GM19023 (cell line): ENCODE results near the gene LIMS1.
"Not testable (repeated sequence)": the region's sequence is repeated elsewhere in the genome, so short reads cannot be mapped to it uniquely, and the experiment has no call there.

Source experiments
- ATAC-seq: cut with Tn5 transposase; IDR thresholded peaks from one replicate; pipeline ENCODE4 v1.9.1; 2021; ENCODE audit warnings: mild to moderate bottlenecking, moderate library complexity; ENCODE audit not compliant: unreplicated experiment

LIMS1 gene

GRCh38 chr2:108632332-108633160 is 98.3 kb downstream of the LIMS1 start:
- ATAC-seq: no peak

DNA sequence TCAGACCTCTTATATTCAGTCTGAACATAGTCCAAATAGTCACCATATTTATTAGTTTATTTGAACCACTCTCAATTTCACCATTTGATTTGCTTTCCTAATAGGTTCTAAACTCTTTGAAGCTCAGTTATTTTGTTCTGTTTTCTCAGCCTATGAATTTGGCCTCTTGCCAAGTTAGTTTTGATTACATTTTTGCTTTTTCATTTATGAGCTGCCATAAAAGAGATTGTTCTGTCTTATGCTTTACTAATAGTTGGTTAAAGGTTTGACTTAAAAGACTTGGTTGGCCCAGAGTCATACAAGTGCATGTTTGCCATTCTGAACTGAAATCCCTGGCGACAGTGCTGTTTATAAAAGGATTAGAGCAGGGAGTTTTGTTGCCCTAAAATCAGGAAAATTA is 99.1 kb downstream of the LIMS1 start:
- no peak for ATAC-seq

GRCh38 chr2:108634011-108634410 is 99.7 kb downstream of the LIMS1 start:
- ATAC-seq: no peak

GRCh38 chr2:108634576-108635160 is 100.4 kb downstream of the LIMS1 start:
- ATAC-seq: no peak

DNA sequence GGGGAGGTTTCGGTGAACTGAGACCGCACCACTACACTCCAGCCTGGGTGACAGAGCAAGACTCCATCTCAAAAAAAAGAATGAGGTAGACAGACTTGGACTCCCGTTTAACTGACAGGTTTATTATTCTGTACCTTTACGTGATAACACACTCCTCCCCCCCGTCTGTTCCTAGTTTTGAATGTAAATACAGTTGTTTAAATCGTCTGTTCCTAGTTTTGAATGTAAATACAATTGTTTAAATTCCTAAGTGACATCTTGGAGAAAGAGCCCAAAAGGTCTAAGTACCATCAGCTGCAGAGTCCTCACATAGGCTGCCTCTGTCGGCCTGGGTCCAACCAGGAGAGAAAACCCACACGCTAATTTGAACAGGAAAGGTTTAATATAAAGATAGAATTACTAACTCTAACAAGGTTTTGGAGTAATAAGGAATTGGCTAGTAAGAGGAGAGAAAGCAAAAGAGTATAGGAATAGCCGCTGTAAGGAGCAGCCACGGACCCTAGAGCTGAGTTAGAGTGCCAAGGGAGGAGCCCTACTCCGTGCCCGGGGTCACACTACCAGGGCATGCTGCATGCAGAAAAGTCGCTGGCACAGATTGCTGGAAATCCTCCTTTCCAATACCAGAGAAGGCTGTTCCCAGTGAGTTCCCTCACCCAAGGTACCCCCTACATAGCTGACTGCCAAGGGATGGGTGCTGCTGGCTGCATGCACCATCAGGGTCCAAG is 101.5 kb downstream of the LIMS1 start:
- ATAC-seq: peak; percentile 19

DNA sequence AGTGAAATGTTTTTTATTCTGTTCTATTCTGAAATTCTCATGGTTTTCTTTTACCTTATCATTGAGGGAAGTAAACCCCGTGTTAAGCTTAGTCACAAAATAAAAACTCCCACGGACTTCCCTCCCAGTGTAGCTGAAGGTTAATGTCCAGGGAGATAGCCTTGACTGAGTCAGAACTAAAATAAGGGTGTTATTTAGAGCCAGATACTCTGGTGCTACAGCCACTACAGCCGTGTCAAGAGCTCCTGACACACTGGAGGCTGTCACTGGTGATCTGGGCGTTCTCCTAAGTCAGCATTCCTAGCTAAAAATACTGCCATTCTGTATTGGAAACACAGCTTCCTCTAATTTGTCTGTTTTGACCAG is 103.0 kb downstream of the LIMS1 start:
- ATAC-seq: no peak

DNA sequence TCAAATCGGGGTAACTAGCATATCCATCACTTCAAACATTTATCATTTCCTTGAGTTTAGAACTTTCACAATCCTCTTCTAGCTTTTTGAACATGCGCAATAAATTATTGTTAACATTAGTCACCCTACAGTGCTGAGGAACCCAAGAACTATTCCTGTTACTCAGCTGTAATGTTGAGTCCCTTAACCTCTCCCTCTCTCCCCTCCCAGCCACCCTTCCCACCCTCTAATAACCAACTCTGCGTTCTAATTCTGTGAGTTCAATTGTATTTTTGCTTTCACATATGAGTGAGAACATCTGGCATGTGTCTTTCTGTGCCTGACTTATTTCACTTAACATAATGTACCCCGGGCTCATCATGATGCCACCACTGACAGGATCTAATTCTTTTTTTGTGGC is 106.5 kb downstream of the LIMS1 start:
- no peak for ATAC-seq

GRCh38 chr2:108641756-108642155 is 107.5 kb downstream of the LIMS1 start:
- no peak for ATAC-seq

DNA sequence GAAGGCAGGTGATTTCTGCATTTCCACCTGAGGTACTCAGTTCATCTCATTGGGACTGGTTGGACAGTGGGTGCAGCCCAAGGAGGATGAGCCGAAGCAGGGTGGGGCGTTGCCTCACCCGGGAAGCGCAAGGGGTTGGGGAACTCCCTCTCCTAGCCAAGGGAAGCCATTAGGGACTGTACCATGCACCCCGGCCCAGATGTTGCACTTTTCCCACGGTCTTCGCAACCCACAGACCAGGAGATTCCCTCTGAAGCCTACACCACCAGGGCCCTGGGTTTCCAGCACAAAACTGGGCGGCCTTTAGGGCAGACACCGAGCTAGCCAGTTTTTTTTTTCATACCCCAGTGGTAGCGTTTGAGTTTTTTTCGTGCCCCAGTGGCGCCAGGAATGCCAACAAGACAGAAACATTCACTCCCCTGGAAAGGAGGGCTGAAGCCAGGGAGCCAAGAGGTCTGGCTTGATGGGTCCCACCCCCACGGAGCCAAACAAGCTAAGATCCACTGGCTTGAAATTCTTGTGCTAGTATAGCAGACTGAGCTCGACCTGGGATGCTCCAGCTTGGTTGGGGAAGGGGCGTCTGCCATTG is 109.1 kb downstream of the LIMS1 start:
- no peak for ATAC-seq

- ATAC-seq: not testable (repeated sequence)
Measured at GRCh38 chr2:108643862-108644261, 109.6 kb downstream of the LIMS1 start.

DNA sequence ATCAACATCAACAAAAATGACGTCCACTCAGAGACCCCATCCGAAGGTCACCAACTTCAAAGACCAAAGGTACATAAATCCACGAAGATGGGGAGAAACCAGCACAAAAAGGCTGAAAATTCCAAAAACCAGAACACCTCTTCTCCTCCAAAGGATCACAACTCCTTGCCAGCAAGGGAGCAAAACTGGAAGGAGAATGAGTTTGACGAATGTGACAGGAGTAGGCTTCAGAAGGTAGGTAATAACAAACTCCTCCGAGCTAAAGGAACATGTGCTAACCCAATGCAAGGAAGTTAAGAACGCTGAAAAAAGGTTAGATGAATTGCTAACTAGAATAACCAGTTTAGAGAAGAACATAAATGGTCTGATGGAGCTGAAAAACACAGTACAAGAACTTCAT is 110.2 kb downstream of the LIMS1 start:
- ATAC-seq: not testable (repeated sequence)

DNA sequence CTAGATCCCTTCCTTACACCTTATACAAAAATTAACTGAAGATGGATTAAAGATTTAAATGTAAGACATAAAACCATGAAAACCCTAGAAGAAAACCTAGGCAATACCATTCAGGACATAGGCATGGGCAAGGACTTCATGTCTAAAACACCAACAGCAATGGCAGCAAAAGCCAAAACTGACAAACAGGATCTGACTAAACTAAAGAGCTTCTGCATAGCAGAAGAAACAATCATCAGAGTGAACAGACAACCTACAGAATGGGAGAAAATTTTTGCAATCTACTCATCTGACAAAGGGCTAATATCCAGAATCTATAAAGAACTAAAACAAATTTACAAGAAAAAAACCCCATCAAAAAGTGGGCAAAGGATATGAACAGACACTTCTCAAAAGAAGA is 114.5 kb downstream of the LIMS1 start:
- ATAC-seq: not testable (repeated sequence)

DNA sequence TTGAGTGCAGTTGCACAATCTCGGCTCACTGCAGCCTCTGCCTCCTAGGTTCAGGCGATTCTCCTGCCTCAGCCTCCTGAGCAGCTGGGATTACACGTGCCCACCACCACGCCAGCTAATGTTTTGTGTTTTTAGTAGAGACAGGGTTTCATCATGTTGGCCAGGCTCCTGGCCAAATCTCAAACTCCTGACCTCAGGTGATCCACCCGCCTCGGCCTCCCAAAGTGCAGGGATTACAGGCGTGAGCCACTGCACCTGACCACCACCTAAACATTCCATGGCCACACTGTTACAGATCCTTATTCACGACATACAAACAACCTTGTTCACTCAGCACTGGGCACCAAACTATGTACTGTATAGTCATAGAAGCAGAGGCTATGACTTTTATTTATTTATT is 116.2 kb downstream of the LIMS1 start:
- ATAC-seq: not testable (repeated sequence)

DNA sequence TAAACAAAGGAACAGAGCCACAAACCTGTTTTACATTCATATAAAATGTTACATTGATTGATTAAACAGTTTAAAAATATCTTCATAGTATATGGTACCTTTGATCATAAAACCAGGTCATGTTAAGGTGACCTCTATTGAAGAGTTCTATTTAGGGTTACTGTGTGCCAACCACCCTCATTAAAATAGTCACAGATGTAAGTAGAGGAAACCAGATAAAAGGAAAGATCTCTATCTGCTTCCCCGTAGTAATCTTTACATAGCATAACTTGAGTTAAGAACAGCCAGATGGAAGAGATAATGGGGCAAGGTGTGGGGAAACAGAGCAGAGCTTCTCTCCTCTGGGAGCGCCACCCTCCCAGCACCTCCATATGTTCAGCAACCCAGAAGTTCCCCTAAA is 117.2 kb downstream of the LIMS1 start:
- ATAC-seq: not testable (repeated sequence)

DNA sequence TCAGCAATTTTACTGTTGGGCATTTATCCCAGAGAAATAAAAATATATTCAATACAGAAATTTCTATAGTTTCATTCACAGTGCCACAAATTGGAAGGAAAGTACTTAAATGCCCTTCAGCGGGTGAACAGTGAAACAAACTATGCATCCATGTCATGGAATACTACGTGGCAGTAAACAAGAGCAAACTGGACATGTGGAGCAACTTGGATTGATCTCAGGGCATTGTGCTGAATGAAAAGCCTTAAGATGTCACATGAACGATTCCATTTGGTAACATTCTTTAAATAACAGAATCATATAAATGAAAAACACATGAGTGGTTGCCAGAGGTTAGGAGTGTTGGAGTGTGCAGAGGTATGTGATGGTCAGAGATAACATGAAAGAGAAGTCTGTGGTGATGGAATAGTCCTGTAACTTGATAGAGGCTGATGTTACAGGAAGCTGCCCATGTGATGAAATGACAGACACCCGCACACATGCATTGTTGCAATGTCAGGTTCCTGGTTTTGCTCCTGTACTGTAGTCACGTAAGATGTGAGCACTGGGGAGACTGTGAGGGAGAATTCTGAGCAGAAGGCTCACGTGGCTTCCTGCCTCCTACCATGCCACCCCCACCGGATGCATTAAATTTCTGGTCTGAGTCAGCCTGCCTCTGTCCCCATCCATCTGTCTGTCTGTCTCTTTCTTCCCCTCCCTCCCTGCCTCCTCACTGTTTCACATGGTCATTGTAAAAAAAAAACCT is 118.1 kb downstream of the LIMS1 start:
- ATAC-seq: peak; percentile 97

- ATAC-seq: not testable (repeated sequence)
Measured at GRCh38 chr2:108653425-108653824, 119.2 kb downstream of the LIMS1 start.

DNA sequence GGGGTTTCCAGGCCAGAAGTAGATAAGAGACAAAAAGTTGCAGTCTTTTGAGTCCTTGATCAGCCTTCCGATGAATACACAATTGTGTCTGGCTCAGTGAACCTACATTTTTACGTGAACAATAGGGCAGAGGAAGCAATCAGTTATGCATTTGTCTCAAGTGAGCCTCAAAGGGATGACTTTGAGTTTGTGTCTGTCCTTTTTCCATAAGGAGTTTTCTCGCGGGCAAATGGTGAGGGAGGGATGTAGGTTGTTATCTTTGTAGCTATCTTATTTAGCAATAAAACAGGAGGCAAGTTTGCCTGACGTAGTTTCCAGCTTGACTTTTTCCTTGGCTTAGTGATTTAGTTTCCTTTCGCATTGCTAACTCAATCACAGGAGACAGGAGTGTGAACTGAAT is 119.6 kb downstream of the LIMS1 start:
- ATAC-seq: not testable (repeated sequence)

- ATAC-seq: not testable (repeated sequence)
Measured at GRCh38 chr2:108654521-108655125, 120.4 kb downstream of the LIMS1 start.

DNA sequence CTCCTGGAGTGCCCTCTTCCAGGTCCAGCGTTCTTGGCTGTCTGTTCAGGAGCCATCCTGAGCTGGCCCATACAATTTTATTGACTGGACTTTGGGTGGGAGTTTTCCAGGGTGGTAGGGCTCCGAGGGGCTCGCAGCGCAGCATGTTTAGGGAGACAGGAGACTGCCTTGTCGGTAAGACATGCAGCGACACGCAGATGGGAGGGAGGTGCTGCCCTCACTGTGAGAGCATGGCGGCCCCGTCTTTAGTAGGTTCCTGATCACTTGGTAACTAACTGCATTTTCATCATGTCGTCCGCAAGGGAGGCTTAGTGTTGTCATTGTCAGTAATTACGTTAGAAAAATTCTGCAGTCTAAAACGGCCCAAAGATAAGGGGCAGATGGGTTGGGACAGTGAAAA is 121.0 kb downstream of the LIMS1 start:
- ATAC-seq: not testable (repeated sequence)

- ATAC-seq: not testable (repeated sequence)
Measured at GRCh38 chr2:108656282-108656681, 122.0 kb downstream of the LIMS1 start.
